KMS-11 (cell line): ENCODE data around the gene SNX21.

Experiments
- H2AFZ ChIP-seq: fragments of 200-600 bp; sonication (generic); 2 replicates; pipeline ENCODE4 v1.6.1; 2016; ENCODE audit warnings: antibody characterized with exemption, mixed run types, low read depth
- H3K27ac ChIP-seq: fragments of 200-600 bp; sonication (generic); 2 replicates; pipeline ENCODE4 v1.6.1; 2016; ENCODE audit warnings: mild to moderate bottlenecking, mixed run types
- H3K27me3 ChIP-seq: fragments of 200-600 bp; sonication (generic); 2 replicates; pipeline ENCODE4 v1.6.1; 2017; ENCODE audit warnings: mild to moderate bottlenecking, low read depth, mixed run types, moderate library complexity; ENCODE audit not compliant: insufficient read depth
- H3K36me3 ChIP-seq: fragments of 200-600 bp; sonication (generic); 2 replicates; pipeline ENCODE4 v1.6.1; 2017; ENCODE audit warnings: mild to moderate bottlenecking, mixed run types; ENCODE audit not compliant: insufficient read depth
- H3K4me1 ChIP-seq: fragments of 200-600 bp; sonication (generic); 2 replicates; pipeline ENCODE4 v1.6.1; 2016; ENCODE audit warnings: mild to moderate bottlenecking, low read depth, mixed run types; ENCODE audit not compliant: poor library complexity, severe bottlenecking
- H3K4me2 ChIP-seq: fragments of 200-600 bp; sonication (generic); 2 replicates; pipeline ENCODE4 v1.7.0; 2016; ENCODE audit warnings: mild to moderate bottlenecking, mixed run types
- H3K4me3 ChIP-seq: fragments of 200-600 bp; sonication (generic); IDR thresholded peaks from 2 replicates; pipeline ENCODE4 v1.6.1; 2017; ENCODE audit warnings: low read depth, low read length, mixed read lengths; ENCODE audit not compliant: insufficient read depth
- H3K79me2 ChIP-seq: fragments of 200-600 bp; sonication (generic); 2 replicates; pipeline ENCODE4 v1.6.1; 2016; ENCODE audit warnings: low read depth, mixed run types; ENCODE audit not compliant: insufficient read depth
- H3K9ac ChIP-seq: fragments of 200-600 bp; sonication (generic); 2 replicates; pipeline ENCODE4 v1.6.1; 2016; ENCODE audit warnings: mild to moderate bottlenecking, mixed run types
- H4K20me1 ChIP-seq: fragments of 200-600 bp; sonication (generic); 2 replicates; pipeline ENCODE4 v1.6.1; 2016; ENCODE audit warnings: mild to moderate bottlenecking, mixed run types; ENCODE audit not compliant: insufficient read depth
- CTCF ChIP-seq: fragments of 200-600 bp; sonication (generic); conservative IDR thresholded peaks from 2 replicates; pipeline ENCODE4 v1.6.1; 2017; ENCODE audit warnings: low read depth, mild to moderate bottlenecking, antibody characterized with exemption, low read length, moderate library complexity, mixed read lengths

The SNX21 gene

DNA sequence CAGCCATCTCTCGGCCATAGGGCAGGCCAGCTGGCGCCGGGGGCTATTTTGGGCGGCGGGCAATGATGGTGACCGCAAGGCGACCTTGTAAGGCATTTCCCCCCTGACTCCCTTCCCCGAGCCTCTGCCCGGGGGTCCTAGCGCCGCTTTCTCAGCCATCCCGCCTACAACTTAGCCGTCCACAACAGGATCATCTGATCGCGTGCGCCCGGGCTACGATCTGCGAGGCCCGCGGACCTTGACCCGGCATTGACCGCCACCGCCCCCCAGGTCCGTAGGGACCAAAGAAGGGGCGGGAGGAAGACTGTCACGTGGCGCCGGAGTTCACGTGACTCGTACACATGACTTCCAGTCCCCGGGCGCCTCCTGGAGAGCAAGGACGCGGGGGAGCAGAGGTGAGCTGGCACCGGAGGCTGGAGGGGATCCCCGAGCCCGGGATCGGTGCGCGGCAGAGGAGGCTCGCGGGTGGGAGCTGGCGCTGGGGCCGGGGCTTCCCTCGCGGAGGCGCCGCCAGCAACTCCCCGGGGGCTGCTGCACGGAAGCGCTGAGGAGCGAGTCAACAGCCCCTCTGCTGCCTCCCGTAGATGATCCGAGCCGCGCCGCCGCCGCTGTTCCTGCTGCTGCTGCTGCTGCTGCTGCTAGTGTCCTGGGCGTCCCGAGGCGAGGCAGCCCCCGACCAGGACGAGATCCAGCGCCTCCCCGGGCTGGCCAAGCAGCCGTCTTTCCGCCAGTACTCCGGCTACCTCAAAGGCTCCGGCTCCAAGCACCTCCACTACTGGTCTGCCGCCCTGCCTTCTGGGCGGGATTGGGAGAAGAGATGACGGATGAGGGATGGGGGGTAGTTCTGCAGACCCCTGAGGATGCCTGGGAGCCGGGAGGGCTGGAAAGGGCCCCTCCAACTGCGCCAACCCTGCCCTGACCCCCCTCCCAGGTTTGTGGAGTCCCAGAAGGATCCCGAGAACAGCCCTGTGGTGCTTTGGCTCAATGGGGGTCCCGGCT is 57.7 kb downstream of the SNX21 start, which contains the start of the genes CTSA and NEURL2:
Gene CTSA (plus strand): TSS at position 351 of the 999 bp plus-strand sequence. CDS start 234 bp downstream, at position 585.
Gene NEURL2 (minus strand): TSS at position 224 of the 999 bp plus-strand sequence. CDS start 217 bp downstream, at position 7.
- no peak within 1 kb of the TSS for H3K27ac ChIP-seq
- peak within 1 kb of the TSS; percentile 55 for H3K4me3 ChIP-seq
- H3K36me3 ChIP-seq: no peaks in the 10 kb centered on the region
- no peaks in the 10 kb centered on the region for H3K79me2 ChIP-seq
- no peaks in the 10 kb centered on the region for H4K20me1 ChIP-seq
- H3K27me3 ChIP-seq: no peaks in the 10 kb centered on the region
- peak within 1 kb of the TSS; percentile 100 for H3K4me2 ChIP-seq
- H3K4me1 ChIP-seq: peaks cover 10% of the 10 kb centered on the region
- peak within 1 kb of the TSS; percentile 70 for H3K9ac ChIP-seq
- no peak for TF ChIP-seq CTCF
- H2AFZ ChIP-seq: peak within 1 kb of the TSS; percentile 99

GRCh38 chr20:45892049-45892825 is 58.6 kb downstream of the SNX21 start:
- H3K4me1 ChIP-seq: peaks cover 10% of the 10 kb centered on the region
- no peaks in the 10 kb centered on the region for H4K20me1 ChIP-seq
- H3K4me2 ChIP-seq: peak overlapping the region; percentile 100
- peak overlapping the region; percentile 55 for H3K4me3 ChIP-seq
- no peak for TF ChIP-seq CTCF
- H3K79me2 ChIP-seq: no peaks in the 10 kb centered on the region
- H3K27me3 ChIP-seq: no peaks in the 10 kb centered on the region
- no peaks in the 10 kb centered on the region for H3K36me3 ChIP-seq
- peak overlapping the region; percentile 99; the same call in 1 of the 2 replicates for H2AFZ ChIP-seq
- no peak overlapping the region for H3K27ac ChIP-seq
- H3K9ac ChIP-seq: peak overlapping the region; percentile 70; the same call in 1 of the 2 replicates
